Fibroblast of villous mesenchyme (primary cell): Measurements from ENCODE around the gene PDHB. TPM values are rescaled to one million over a fixed set of nuclear protein-coding genes. Genes with fewer than 3 reads are reported as not detected.
A peak's percentile ranks its signal among the peaks of the same experiment; 100 is the strongest.

ENCODE experiments used
- DNase-seq: peaks from one replicate; pipeline ENCODE4 v3.0.0-alpha.2; 2010; ENCODE audit warnings: low read depth
- H3K4me3 ChIP-seq: 2 replicates; pipeline ENCODE4 v1.5.1; 2011; ENCODE audit warnings: low read depth, mild to moderate bottlenecking, low read length
- CTCF ChIP-seq: IDR thresholded peaks from 2 replicates; pipeline ENCODE4 v1.5.1; 2012; ENCODE audit warnings: low read depth, mild to moderate bottlenecking, low read length; ENCODE audit not compliant: insufficient read depth
- total RNA-seq: library from RNA; depleted of rRNA; stranded (reverse); fragments of >200 nt; gene quantifications from 2 replicates; pipeline ENCODE4 v1.2.3, GENCODE V29; 2012

PDHB gene
- total RNA-seq, 1 donor = 114 TPM

GRCh38 chr3:58424613-58425012, 9.0 kb downstream of the PDHB start:
- no peak for DNase-seq
- H3K4me3 ChIP-seq = no peak overlapping the region
- TF ChIP-seq CTCF = no peak

GRCh38 chr3:58422756-58423325, 10.8 kb downstream of the PDHB start:
- no peak for DNase-seq
- H3K4me3 ChIP-seq = no peak overlapping the region
- no peak for TF ChIP-seq CTCF

- no peak for DNase-seq
- TF ChIP-seq CTCF = no peak
- no peak overlapping the region for H3K4me3 ChIP-seq
Measured at GRCh38 chr3:58421004-58421403, 12.6 kb downstream of the PDHB start.

GRCh38 chr3:58419780-58420507, 13.7 kb downstream of the PDHB start:
- peak; percentile 28 for DNase-seq
- H3K4me3 ChIP-seq = no peak overlapping the region
- no peak for TF ChIP-seq CTCF

GRCh38 chr3:58418227-58418626, 15.4 kb downstream of the PDHB start:
- TF ChIP-seq CTCF = no peak
- DNase-seq = no peak
- H3K4me3 ChIP-seq = no peak overlapping the region

- TF ChIP-seq CTCF = no peak
- no peak for DNase-seq
- H3K4me3 ChIP-seq = no peak overlapping the region
Measured at GRCh38 chr3:58417075-58417474, 16.6 kb downstream of the PDHB start.
